Osteoblast (primary cell): ENCODE measurements around the gene GLIPR1. TPM values are rescaled to one million over a fixed set of nuclear protein-coding genes. Genes with fewer than 3 reads are reported as not detected.

Source experiments
- DNase-seq: peaks from one replicate; pipeline ENCODE4 v3.0.0; 2011; ENCODE audit warnings: low spot score, mixed read lengths; ENCODE audit not compliant: insufficient read length; ENCODE audit errors: missing footprints
- H2AFZ ChIP-seq: 2 replicates; pipeline ENCODE4 v1.6.0; 2011; ENCODE audit warnings: mild to moderate bottlenecking, low read length
- H3K27ac ChIP-seq: 2 replicates; pipeline ENCODE4 v1.5.1; 2011; ENCODE audit warnings: mild to moderate bottlenecking, low read depth, low read length, moderate library complexity
- H3K27me3 ChIP-seq: 2 replicates; pipeline ENCODE4 v1.6.0; 2012; ENCODE audit warnings: mild to moderate bottlenecking, control low read depth, inconsistent platforms, low read length, moderate library complexity; ENCODE audit not compliant: insufficient read depth
- H3K36me3 ChIP-seq: 2 replicates; pipeline ENCODE4 v1.5.1; 2011; ENCODE audit warnings: mild to moderate bottlenecking, low read length, control low read depth, moderate library complexity; ENCODE audit not compliant: insufficient read depth
- H3K4me1 ChIP-seq: 2 replicates; pipeline ENCODE4 v1.5.1; 2011; ENCODE audit warnings: mild to moderate bottlenecking, low read length, control low read depth, moderate library complexity; ENCODE audit not compliant: insufficient read depth
- H3K4me2 ChIP-seq: 2 replicates; pipeline ENCODE4 v1.6.0; 2011; ENCODE audit warnings: mild to moderate bottlenecking, low read length; ENCODE audit not compliant: insufficient read depth
- H3K4me3 ChIP-seq: fragments of 200-600 bp; sonication (generic); 3 replicates; pipeline ENCODE4 v1.5.1; 2012; ENCODE audit warnings: mild to moderate bottlenecking, low read length, inconsistent platforms; ENCODE audit not compliant: insufficient read depth
- H3K79me2 ChIP-seq: 2 replicates; pipeline ENCODE4 v1.6.0; 2012; ENCODE audit warnings: mild to moderate bottlenecking, low read length, control low read depth, inconsistent platforms; ENCODE audit not compliant: insufficient read depth
- H3K9me3 ChIP-seq: 2 replicates; pipeline ENCODE4 v1.5.1; 2011; ENCODE audit warnings: low read depth, low read length, control low read depth
- H4K20me1 ChIP-seq: 2 replicates; pipeline ENCODE4 v1.6.0; 2012; ENCODE audit warnings: mild to moderate bottlenecking, low read length, control low read depth; ENCODE audit not compliant: insufficient read depth
- total RNA-seq: library from RNA; depleted of rRNA; stranded (reverse); fragments of >200 nt; gene quantifications from 2 replicates; pipeline ENCODE4 v1.2.3, GENCODE V29; 2012
- TF ChIP-seq, protein P1 (sequence below): IDR thresholded peaks from 2 replicates; pipeline ENCODE4 v1.5.1; 2011; ENCODE audit warnings: mild to moderate bottlenecking, low read depth, low read length, moderate library complexity; ENCODE audit errors: extremely low read depth

The GLIPR1 gene
- total RNA-seq, 1 donor, result 83.2 TPM

DNA sequence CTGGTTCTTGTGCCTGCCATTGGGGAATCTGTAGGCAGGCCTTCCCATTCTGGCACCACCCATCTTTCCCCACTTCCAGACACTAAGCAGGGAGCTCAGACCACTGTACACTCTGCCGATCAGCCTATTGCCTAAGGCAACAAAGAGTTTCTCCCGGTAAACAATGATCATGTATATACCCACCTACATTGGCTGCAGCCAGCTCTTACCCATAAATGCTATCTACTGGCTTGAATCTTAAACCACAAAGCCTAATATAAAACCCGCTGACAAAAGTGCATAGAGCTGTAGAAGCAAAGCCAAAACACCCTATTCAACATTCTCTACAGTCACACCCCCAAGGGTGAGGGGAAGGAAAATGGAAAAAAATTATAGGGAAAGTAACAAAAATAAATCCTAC lies 20.8 kb upstream of the GLIPR1 start:
- H2AFZ ChIP-seq, result no peak overlapping the region
- no peak for DNase-seq
- no peak overlapping the region for H3K27ac ChIP-seq
- H3K4me1 ChIP-seq, result no peaks in the 10 kb centered on the region
- no peaks in the 10 kb centered on the region for H3K9me3 ChIP-seq
- no peak overlapping the region for H3K4me2 ChIP-seq
- no peaks in the 10 kb centered on the region for H3K79me2 ChIP-seq
- H4K20me1 ChIP-seq, result no peaks in the 10 kb centered on the region
- no peaks in the 10 kb centered on the region for H3K36me3 ChIP-seq
- TF ChIP-seq, protein P1, sequence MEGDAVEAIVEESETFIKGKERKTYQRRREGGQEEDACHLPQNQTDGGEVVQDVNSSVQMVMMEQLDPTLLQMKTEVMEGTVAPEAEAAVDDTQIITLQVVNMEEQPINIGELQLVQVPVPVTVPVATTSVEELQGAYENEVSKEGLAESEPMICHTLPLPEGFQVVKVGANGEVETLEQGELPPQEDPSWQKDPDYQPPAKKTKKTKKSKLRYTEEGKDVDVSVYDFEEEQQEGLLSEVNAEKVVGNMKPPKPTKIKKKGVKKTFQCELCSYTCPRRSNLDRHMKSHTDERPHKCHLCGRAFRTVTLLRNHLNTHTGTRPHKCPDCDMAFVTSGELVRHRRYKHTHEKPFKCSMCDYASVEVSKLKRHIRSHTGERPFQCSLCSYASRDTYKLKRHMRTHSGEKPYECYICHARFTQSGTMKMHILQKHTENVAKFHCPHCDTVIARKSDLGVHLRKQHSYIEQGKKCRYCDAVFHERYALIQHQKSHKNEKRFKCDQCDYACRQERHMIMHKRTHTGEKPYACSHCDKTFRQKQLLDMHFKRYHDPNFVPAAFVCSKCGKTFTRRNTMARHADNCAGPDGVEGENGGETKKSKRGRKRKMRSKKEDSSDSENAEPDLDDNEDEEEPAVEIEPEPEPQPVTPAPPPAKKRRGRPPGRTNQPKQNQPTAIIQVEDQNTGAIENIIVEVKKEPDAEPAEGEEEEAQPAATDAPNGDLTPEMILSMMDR, result no peak
- H3K4me3 ChIP-seq, result no peak overlapping the region
- H3K27me3 ChIP-seq, result no peaks in the 10 kb centered on the region

DNA sequence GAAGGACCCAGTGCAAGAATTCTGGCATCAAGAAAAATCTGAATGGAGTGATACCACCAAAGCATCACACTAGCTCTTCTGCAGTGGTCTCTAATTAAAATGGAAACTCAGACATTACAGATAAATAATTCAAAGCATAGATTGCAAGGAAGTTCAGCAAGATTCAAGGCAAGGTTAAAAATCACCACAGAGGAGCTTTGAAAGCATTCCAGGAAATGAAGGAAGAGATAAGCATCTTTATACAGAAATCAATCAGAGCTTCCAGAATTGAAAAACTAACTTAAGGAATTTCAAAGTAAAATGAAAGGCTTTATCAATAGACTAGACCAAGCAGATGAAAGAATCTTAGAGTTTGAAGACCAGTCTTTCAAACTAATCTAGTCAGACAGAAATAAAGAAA lies 20.4 kb upstream of the GLIPR1 start:
- Histone ChIP-seq H3K36me3 (no peaks in the 10 kb centered on the region), H3K4me2 (no peak overlapping the region)
- no peak for DNase-seq

DNA sequence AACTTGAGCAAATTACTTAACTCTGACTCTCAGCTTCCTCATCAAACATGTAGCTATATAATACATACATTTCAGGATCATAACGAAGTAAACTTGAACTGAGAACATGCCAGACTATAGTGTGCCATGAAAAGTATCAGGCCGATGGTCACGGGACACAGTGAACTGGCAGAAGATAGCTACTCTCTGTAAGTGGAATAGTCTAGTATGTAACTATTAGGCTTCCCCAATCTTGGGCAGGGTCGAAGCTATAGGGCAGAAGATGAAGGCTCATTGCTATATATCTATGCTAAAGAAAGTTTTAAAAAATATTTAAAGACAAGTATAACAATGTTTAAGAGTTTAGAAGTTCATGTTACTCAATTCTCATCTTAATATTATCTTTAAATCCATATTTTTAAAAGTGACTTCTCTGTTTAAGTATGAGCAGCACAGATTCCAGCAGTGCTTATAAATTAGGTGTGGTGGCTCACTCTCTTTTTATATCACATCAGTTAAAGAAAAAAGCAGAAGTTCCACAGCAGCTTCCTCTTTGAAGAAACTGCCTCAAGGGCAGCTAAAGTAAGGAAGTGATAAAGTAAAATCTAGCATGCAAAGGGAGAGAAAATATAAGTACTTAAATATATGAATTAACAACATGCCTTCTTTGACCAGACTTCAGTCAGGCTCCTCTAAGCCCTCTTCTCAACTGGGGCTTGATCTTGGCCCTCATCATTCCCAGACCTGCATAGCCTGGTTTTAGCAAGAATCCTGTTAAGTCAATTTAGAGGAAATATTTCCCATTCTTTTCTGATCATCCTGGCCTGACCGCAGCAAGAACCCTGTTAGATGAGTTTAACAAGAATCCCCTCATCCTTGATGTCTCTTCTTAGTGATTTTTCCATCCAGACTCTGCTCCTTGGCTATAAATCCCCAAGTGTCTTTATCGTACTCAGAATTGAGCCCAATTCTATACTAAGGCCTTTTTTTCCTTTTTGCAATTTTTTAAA lies 8.4 kb upstream of the GLIPR1 start:
- no peaks in the 10 kb centered on the region for H3K36me3 ChIP-seq
- no peak for DNase-seq
- H3K9me3 ChIP-seq, result no peaks in the 10 kb centered on the region
- no peaks in the 10 kb centered on the region for H3K79me2 ChIP-seq
- H2AFZ ChIP-seq, result peak overlapping the region; percentile 67
- H3K27me3 ChIP-seq, result no peaks in the 10 kb centered on the region
- no peak overlapping the region for H3K4me2 ChIP-seq
- TF ChIP-seq, protein P1, result no peak
- no peaks in the 10 kb centered on the region for H3K4me1 ChIP-seq
- no peaks in the 10 kb centered on the region for H4K20me1 ChIP-seq
- H3K27ac ChIP-seq, result no peak overlapping the region
- H3K4me3 ChIP-seq, result no peak overlapping the region

More for the DNA sequence above, 20.4 kb upstream of the GLIPR1 start:
- H3K79me2 ChIP-seq, result no peaks in the 10 kb centered on the region
- no peaks in the 10 kb centered on the region for H3K4me1 ChIP-seq
- no peak overlapping the region for H3K4me3 ChIP-seq
- TF ChIP-seq, protein P1, result no peak
- no peak overlapping the region for H2AFZ ChIP-seq
- H3K27me3 ChIP-seq, result no peaks in the 10 kb centered on the region
- H3K27ac ChIP-seq, result no peak overlapping the region
- no peaks in the 10 kb centered on the region for H3K9me3 ChIP-seq
- H4K20me1 ChIP-seq, result no peaks in the 10 kb centered on the region

GRCh38 chr12:75474116-75474515 lies 6.4 kb upstream of the GLIPR1 start:
- H3K4me2 ChIP-seq, result no peak overlapping the region
- TF ChIP-seq, protein P1, result no peak

More at GRCh38 chr12:75474116-75474515, 6.4 kb upstream of the GLIPR1 start:
- peaks cover 14% of the 10 kb centered on the region for H3K4me1 ChIP-seq
- H3K27me3 ChIP-seq, result no peaks in the 10 kb centered on the region
- H3K36me3 ChIP-seq, result no peaks in the 10 kb centered on the region
- no peaks in the 10 kb centered on the region for H4K20me1 ChIP-seq
- H2AFZ ChIP-seq, result peak overlapping the region; percentile 9
- no peak overlapping the region for H3K4me3 ChIP-seq
- H3K9me3 ChIP-seq, result no peaks in the 10 kb centered on the region
- no peaks in the 10 kb centered on the region for H3K79me2 ChIP-seq
- no peak for DNase-seq
- H3K27ac ChIP-seq, result no peak overlapping the region
